GM12864 (cell line): ENCODE data around the gene BEND5.

Experiments
- DNase-seq: peaks from one replicate; pipeline ENCODE4 v3.0.0-alpha.2; 2011; ENCODE audit warnings: low read depth
- H3K4me3 ChIP-seq: 2 replicates; pipeline ENCODE4 v1.5.1; 2011; ENCODE audit warnings: mild to moderate bottlenecking, low read depth, low read length, control low read depth
- TF ChIP-seq, protein P1 (sequence below): IDR thresholded peaks from 2 replicates; pipeline ENCODE4 v1.5.1; 2011; ENCODE audit warnings: low read depth, mild to moderate bottlenecking, moderate library complexity, low read length, control low read depth, inconsistent platforms; ENCODE audit errors: missing control alignments

BEND5 gene

DNA sequence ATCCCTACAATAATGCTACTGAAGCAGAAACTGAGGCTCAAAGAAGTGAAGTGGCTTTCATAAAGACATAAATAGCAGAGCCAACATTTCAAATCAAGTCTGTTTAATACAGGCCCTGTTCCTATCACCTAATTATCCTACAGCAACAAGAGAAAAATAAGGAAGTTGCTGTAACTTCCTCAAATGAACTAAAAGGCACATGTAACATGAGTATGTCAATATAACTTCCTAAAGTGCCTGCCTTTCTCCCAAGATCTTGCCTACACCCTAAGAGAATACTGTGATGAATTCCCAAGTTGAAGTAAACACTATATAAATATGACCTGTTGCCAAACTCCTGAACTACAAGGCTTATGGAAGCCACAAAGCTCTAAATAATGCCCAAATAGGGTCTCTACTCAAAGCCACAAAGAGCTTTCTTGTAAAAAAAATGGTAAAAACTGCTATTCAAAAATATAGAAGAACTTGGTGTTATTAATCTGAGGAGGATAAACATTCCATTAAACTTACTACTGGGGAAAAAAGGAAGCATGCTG lies 8.6 kb downstream of the BEND5 start:
- no peak overlapping the region for H3K4me3 ChIP-seq
- no peak for DNase-seq
- TF ChIP-seq, protein P1, sequence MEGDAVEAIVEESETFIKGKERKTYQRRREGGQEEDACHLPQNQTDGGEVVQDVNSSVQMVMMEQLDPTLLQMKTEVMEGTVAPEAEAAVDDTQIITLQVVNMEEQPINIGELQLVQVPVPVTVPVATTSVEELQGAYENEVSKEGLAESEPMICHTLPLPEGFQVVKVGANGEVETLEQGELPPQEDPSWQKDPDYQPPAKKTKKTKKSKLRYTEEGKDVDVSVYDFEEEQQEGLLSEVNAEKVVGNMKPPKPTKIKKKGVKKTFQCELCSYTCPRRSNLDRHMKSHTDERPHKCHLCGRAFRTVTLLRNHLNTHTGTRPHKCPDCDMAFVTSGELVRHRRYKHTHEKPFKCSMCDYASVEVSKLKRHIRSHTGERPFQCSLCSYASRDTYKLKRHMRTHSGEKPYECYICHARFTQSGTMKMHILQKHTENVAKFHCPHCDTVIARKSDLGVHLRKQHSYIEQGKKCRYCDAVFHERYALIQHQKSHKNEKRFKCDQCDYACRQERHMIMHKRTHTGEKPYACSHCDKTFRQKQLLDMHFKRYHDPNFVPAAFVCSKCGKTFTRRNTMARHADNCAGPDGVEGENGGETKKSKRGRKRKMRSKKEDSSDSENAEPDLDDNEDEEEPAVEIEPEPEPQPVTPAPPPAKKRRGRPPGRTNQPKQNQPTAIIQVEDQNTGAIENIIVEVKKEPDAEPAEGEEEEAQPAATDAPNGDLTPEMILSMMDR, result no peak

DNA sequence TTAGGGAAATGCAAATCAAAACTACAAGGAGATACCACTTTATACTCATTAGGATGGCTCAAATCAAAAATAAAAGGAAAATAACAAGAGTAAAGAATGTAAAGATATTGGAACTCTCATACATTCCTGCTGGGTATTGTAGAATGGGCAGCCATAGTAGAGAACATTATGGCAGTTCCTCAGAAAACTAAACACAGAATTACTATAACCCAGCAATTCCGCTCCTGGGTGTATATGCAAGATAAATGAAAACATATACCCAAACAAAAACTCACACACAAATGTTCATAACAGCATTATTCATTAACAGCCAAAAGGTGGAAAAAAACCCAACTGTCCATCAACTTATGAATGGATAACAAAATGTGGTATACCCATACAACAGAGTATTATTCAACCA lies 11.4 kb downstream of the BEND5 start:
- H3K4me3 ChIP-seq, result no peak overlapping the region
- DNase-seq, result no peak
- TF ChIP-seq, protein P1, result no peak

DNA sequence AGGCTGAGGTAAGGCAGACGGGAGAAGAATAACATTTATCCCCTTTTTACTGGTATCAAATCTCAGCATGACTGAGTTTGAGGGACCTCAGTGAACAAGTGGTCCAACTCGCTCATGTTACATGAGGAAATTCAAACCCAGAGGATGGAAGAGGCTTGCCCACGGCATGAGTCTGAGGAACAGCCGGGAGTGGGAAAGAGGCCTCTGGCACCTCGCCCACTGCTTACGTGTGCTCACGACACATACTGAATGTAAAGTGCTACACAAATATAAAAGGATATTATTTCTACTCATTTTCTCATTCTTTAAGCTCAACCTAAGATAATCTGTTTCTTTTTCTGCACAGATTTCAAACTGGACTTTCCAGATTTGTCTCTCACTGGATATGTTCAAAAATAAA lies 14.7 kb downstream of the BEND5 start:
- no peak overlapping the region for H3K4me3 ChIP-seq
- no peak for DNase-seq
- TF ChIP-seq, protein P1, result no peak

DNA sequence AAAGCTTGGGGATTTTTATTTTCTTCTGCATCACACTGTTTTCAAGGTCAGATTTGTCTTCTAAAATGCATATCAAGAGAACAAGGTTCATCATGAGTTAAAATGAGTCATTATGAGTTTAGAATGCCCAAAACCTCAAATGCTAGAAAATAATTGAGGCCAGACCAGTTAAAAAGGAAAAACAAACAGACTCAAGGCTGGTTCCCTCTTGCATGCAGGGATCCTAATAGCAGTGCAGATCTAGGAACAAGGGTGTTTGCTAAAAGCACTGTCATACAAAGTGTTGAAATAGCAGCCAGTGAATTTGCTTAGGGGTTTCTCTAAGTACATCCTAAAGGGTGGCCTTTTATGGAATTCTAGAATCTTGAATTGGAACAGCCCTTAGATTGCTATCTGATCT lies 15.3 kb downstream of the BEND5 start:
- TF ChIP-seq, protein P1, result no peak
- DNase-seq, result no peak
- no peak overlapping the region for H3K4me3 ChIP-seq

DNA sequence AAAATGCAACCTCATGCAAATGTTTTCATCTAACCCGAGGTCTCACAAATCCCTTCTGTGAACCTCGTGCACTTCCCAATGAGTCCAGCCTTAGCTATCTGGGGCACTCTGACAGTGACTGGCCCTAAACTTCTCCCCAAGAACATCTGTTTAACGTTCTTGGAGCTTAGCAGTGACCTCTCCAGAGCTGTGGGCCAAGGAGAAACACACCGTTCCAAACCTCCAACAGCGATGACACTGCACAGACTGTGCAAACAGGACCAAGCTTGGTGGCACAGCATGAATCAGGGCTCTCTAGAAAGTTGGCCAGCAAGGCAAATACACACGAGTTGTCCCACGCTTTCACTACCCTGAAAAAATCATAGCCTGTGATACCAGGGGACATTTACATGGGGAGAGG lies 15.8 kb downstream of the BEND5 start:
- no peak for DNase-seq
- TF ChIP-seq, protein P1, result no peak
- H3K4me3 ChIP-seq, result no peak overlapping the region

DNA sequence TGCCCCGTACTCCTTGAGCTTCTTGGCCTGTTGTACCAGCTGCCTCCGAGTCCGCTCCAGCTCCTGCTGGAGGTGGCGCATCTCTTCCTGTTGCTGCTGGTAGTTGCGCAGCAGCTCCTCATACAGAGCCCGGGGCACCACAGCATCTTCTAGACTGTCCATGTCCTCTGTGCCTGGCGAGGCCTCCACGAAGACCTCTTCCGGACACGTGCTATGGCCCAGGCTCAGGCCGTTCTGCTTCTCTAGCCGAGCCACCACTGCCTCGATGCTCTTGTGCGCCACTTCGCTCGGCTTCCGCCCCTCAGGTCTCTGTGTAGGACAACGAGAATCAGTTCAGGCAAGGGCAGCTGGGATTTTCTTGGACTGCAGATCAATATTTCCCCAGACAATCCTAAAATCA lies 17.7 kb downstream of the BEND5 start:
- no peak overlapping the region for H3K4me3 ChIP-seq
- TF ChIP-seq, protein P1, result no peak

DNA sequence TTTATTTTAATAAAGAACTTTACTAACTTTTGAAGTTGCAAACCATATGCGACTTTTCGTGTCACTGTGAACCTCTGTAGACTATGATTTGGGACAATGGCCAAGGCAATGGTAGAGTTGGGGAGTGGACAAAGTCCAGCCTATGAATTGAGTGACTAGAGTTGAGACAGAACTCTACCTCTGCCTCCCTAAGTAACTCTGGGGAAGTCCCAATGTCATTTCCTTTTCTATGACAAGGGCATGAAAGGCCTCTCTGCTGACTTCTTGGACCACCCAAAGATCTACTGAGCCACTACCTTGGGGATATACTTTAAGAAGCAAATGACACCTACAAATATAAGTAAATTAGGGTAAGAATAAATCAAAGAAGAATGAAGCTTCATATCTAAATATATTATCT lies 19.3 kb downstream of the BEND5 start:
- TF ChIP-seq, protein P1, result no peak
- no peak for DNase-seq
- H3K4me3 ChIP-seq, result no peak overlapping the region

More for the DNA sequence above, 17.7 kb downstream of the BEND5 start:
- DNase-seq, result no peak
